ENCODE data around the gene IRAK4. TPM values are rescaled to one million over a fixed set of nuclear protein-coding genes. Genes with fewer than 3 reads are reported as not detected.

Gene IRAK4
- total RNA-seq, 2 donors from 2014 or later, result 11.6 to 31.0 TPM

GRCh38 chr12:43807386-43807785 is 48.6 kb downstream of the IRAK4 start:
- Mint-ChIP-seq H3K36me3 (peaks cover 17 to 22% of the 10 kb centered on the region in 2 donors), H3K27ac (peak overlapping the region in 1 of 2 donors; percentile 94), H3K9me3 (no peaks in the 10 kb centered on the region)
- no peak for ATAC-seq
- DNase-seq (ENCODE audit: low spot score in 2 of 2), result no peak

DNA sequence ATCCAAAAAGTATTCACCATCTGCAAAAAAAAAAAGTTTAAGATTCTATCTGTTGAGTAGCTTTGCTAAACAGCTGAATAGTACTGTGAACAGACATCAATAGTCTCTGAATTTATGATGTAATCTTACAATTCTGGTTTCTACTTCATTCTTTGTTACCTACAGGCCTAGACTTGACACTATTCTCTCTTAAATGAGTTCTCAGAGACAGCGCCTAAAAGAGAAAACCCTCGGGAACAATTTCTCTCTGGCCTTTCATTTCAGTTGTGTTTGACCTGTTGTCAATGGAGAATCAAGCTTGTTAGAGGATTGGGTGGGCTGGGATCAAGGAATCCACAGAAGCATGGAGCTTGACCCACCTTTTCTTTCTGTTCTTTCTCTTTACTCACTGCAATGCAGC is 53.3 kb downstream of the IRAK4 start:
- Mint-ChIP-seq H3K9me3 (no peaks in the 10 kb centered on the region), H3K36me3 (no peaks in the 10 kb centered on the region), H3K27ac (no peak overlapping the region)
- no peak for ATAC-seq
- DNase-seq (ENCODE audit: low spot score in 2 of 2), result no peak

- DNase-seq (ENCODE audit: low spot score in 2 of 2) (no peak), ATAC-seq (peak; percentile 23 to 60)
- H3K9me3 Mint-ChIP-seq, result no peaks in the 10 kb centered on the region
- no peaks in the 10 kb centered on the region for H3K36me3 Mint-ChIP-seq
- no peak overlapping the region for H3K27ac Mint-ChIP-seq
Measured at GRCh38 chr12:43812926-43813325, 54.2 kb downstream of the IRAK4 start.

GRCh38 chr12:43815416-43815815 is 56.7 kb downstream of the IRAK4 start:
- H3K36me3 Mint-ChIP-seq, result no peaks in the 10 kb centered on the region
- H3K9me3 Mint-ChIP-seq, result no peaks in the 10 kb centered on the region
- no peak overlapping the region for H3K27ac Mint-ChIP-seq
- ATAC-seq (no peak), DNase-seq (ENCODE audit: low spot score in 2 of 2) (no peak)

GRCh38 chr12:43816168-43816567 is 57.4 kb downstream of the IRAK4 start:
- H3K36me3 Mint-ChIP-seq, result no peaks in the 10 kb centered on the region
- ATAC-seq (peak; percentile 73 to 95), DNase-seq (ENCODE audit: low spot score in 2 of 2) (no peak)
- H3K27ac Mint-ChIP-seq, result peak overlapping the region; percentile 20 to 59
- no peaks in the 10 kb centered on the region for H3K9me3 Mint-ChIP-seq

DNA sequence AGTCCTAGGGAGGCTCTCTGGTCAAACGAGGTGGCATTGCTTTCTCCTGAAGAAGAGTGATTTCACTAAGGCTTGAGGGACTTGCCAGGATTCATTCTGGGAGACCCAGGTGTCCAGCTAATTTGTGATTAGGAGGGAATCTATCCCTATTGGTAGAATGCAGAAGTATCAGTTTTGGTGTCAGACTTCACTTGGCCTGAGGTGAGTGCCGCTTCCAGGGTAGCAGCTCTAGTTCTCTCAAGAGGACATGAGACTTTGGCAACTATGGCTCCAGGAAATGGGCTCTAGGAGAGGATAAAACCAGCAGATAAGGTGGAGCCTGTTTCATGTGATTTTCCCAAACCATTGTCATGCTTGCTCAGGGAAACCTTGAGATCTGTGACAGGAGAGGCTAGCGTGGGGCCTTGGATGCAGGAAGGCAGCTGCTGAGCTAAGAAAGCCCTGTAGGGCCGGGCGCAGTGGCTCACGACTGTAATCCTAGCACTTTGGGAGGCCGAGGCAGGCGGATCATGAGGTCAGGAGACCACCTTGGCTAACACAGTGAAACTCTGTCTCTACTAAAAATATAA is 65.5 kb downstream of the IRAK4 start:
- Mint-ChIP-seq H3K36me3 (no peaks in the 10 kb centered on the region), H3K9me3 (no peaks in the 10 kb centered on the region), H3K27ac (no peak overlapping the region)
- ATAC-seq (no peak), DNase-seq (ENCODE audit: low spot score in 2 of 2) (no peak)

DNA sequence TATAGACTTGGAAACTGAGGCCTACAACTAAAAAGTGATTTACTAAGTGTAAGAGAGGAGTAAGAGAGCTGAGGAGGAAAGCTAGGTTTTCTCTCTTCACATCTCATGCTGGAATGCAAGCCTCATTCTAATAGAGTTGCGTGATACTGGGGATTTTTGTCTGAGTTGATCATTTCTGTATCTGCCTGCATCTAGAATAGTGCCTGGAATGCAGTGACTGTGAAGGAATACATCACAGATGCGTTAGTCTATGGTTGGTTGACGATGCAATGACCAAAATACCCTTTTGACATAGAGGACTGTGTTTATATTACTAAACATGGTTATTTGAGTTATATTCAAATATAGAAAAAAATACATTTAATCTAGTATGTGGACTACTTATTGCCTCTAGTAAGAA is 67.9 kb downstream of the IRAK4 start:
- H3K36me3 Mint-ChIP-seq, result no peaks in the 10 kb centered on the region
- H3K9me3 Mint-ChIP-seq, result no peaks in the 10 kb centered on the region
- no peak for DNase-seq (ENCODE audit: low spot score in 2 of 2)
- ATAC-seq, result no peak
- no peak overlapping the region for H3K27ac Mint-ChIP-seq

GRCh38 chr12:43827093-43827492 is 68.3 kb downstream of the IRAK4 start:
- Mint-ChIP-seq H3K36me3 (no peaks in the 10 kb centered on the region), H3K9me3 (no peaks in the 10 kb centered on the region), H3K27ac (no peak overlapping the region)
- ATAC-seq (no peak), DNase-seq (ENCODE audit: low spot score in 2 of 2) (no peak)

DNA sequence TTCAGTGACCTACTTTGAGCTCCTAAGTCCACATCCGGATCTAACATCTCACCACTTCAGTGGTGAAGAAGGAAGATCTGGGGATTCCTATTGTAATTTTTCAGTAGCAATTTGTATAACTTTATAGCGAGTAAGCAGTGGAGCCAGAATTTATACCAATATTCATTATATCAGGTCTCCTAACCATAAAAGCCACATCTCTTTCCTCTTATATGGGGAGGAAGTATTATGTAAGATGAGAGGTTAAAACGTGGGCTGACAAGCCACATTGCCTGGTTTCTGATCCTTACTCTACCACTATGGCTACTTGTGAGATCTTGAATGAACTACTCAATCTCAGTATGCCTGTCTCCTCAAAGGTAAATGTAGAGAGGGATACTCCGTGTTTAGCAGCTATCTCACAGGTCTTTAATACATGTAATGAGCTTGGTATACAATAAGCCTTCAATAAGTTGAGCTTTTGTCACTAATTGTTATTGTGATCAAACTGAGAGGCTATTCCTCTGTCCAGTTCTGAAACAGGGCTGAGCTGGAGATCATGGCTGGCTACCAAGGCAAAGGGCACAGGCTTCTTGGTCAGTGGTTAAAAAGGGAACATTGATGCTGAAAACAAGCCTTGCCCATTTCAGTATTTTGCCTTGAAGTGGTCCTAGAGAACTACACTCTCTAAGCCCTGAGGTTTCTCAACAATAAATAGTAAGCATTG is 73.9 kb downstream of the IRAK4 start:
- Mint-ChIP-seq H3K27ac (no peak overlapping the region), H3K36me3 (no peaks in the 10 kb centered on the region), H3K9me3 (no peaks in the 10 kb centered on the region)
- no peak for DNase-seq (ENCODE audit: low spot score in 2 of 2)
- ATAC-seq, result peak in 1 of 2 donors; percentile 26

GRCh38 chr12:43835264-43835655 is 76.5 kb downstream of the IRAK4 start:
- ATAC-seq, result peak; percentile 0 to 1
- H3K9me3 Mint-ChIP-seq, result no peaks in the 10 kb centered on the region
- DNase-seq (ENCODE audit: low spot score in 2 of 2), result peak in 1 of 2 donors; percentile 7
- peak overlapping the region in 1 of 2 donors; percentile 13 for H3K27ac Mint-ChIP-seq
- H3K36me3 Mint-ChIP-seq, result no peaks in the 10 kb centered on the region

DNA sequence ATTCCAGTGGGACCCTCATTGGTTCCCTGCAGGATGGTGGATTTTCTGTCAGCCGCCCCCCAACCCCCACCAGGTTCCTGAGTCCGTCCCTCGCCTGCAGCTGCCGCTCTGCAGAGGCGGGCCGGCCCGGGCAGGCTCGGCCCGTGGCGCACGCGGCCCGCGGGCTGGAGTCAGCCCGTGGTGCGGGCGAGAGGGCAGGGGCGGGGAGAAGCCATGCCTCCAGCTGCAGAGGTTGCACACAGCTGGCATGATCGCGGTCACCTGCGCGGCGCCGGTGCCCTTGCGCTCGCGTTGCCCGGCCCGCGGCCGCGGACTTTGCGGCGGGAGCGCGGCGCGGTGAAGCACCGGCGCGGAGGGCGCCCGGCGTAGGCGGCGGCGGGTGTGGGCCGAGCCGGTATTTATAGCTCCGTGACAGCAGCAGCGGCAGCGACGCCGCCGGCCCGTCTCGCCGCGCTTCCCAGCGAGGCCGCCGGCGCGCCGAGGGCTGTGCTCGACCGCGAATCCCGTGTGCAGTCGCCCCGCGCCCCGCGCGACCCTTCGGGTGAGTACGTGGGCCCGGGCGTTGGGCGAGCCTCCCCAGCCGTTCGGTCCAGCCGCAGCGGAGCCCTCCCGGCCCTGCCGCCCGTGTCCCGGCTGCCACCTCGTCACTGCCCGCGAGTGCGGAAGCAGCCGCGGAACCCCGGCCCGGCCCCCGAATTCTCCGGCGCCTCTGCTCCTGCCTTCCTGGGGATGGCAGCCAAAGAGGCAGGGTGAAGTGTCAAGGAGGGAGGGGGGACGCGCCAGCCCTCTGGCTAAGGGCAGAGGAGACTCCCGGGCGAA is 77.1 kb downstream of the IRAK4 start, which contains the start of gene TMEM117:
TSS of gene TMEM117 (plus strand) at position 426 of the 819 bp plus-strand sequence.
- peak within 1 kb of the TSS in 1 of 2 donors; percentile 80 for H3K27ac Mint-ChIP-seq
- no peaks in the 10 kb centered on the region for H3K36me3 Mint-ChIP-seq
- H3K9me3 Mint-ChIP-seq, result no peaks in the 10 kb centered on the region
- ATAC-seq, result peak; percentile 77
- DNase-seq (ENCODE audit: low spot score in 2 of 2), result peak; percentile 68 to 72

DNA sequence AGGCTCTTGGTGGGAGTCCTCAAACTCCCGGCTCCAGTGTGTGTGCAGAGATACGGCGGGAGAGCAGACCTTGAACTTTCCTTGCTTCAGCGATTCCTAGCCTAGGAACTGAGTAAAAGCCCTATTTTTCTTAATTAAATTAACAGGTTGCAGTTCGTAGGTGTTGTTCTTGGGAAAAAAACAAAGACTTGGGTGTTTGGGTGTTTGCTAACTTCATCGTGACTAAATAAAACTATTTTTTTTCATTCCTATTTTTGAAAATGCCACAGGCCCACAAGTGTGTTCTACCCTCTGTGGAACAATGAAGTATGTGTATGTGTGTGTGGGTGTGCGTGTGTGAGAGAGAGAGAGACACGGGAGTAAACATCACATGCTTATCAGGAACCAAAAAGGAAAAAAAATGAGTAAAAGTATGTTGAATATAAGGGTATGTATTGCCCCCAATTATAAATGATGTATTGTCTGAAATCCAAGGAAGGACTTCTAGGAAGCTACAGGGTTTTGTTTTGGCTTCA is 77.8 kb downstream of the IRAK4 start:
- Mint-ChIP-seq H3K36me3 (no peaks in the 10 kb centered on the region), H3K27ac (peak overlapping the region in 1 of 2 donors; percentile 80), H3K9me3 (no peaks in the 10 kb centered on the region)
- DNase-seq (ENCODE audit: low spot score in 2 of 2) (no peak), ATAC-seq (peak in 1 of 2 donors; percentile 24)

Other genes starting within 250 kb of the IRAK4 start
- gene ADAMTS20, start 206.7 kb upstream of the IRAK4 start, total RNA-seq, result not detected
- gene PUS7L, start 161 bp upstream of the IRAK4 start, total RNA-seq, result 10 to 100 TPM; 12.6 to 22.5 TPM
- 10 to 100 TPM; 17.2 to 28.2 TPM for gene TWF1, start 47.4 kb downstream of the IRAK4 start, total RNA-seq
- gene TMEM117, start 77.1 kb downstream of the IRAK4 start, total RNA-seq, result 1 to 10 TPM; 1.5 to 2.8 TPM